Right lobe of liver (tissue), 4 donors: ENCODE data around the gene RSBN1L.

Experiments used
- CTCF ChIP-seq, 4 donors: fragments of 200-600 bp in 3 of 4; fragments of 450-650 bp in 1 of 4; IDR thresholded peaks; one replicate each; pipeline versions ENCODE4 v1.5.1 to v1.8.0; 2016 to 2022; ENCODE audit warnings: antibody characterized with exemption in 4 of 4, mild to moderate bottlenecking in 2 of 4
- POLR2A ChIP-seq: fragments of 450-650 bp; IDR thresholded peaks from one replicate; pipeline ENCODE4 v1.6.1; 2017; ENCODE audit warnings: antibody characterized with exemption, mild to moderate bottlenecking
- donor health status: DM: no; HTN: no; CAD: no.
- donor health status: DM: no; HTN: no; CAD: no.
- donor health status: DM: no; HTN: yes; CAD: no.

GRCh38 chr7:77786018-77786417 is 89.8 kb downstream of the RSBN1L start:
- TF ChIP-seq CTCF (IDR thresholded peaks at IDR 0.05), result no peak
- no peak for TF ChIP-seq POLR2A
